PC-9 (cell line): ENCODE results near the gene IL22. TPM values are rescaled to one million over a fixed set of nuclear protein-coding genes. Genes with fewer than 3 reads are reported as not detected.

Experiments
- BruUV-seq: library from RNA; stranded (reverse); fragments of 400-500 nt; replicated peaks from 2 replicates; lab custom pipeline; 2021; lab: Mats Ljungman, UMichigan
- CTCF ChIA-PET: fragments of 300-600 bp; sonication (Branson Sonifier 250); formaldehyde crosslinking; loops from one replicate; lab custom pipeline; 2022; ENCODE audit warnings: antibody characterized with exemption; lab: Charles Lee
- POLR2A ChIA-PET: fragments of 300-600 bp; sonication (Branson Sonifier 250); formaldehyde crosslinking; loops from one replicate; lab custom pipeline; 2022; ENCODE audit warnings: antibody characterized with exemption; ENCODE audit not compliant: unreplicated experiment; lab: Charles Lee
- DNase-seq, 2 experiments: peaks; one replicate each; pipeline versions ENCODE4 v3.0.0 to v3.0.0-alpha.2; 2015 to 2022; ENCODE audit warnings: mixed read lengths in 1 of 2
- H2AFZ ChIP-seq: fragments of 200-600 bp; sonication (generic); 2 replicates; pipeline ENCODE4 v1.8.1; 2017; ENCODE audit warnings: antibody characterized with exemption
- H3F3A ChIP-seq: fragments of 200-600 bp; sonication (generic); 2 replicates; pipeline ENCODE4 v1.8.1; 2017; ENCODE audit warnings: antibody characterized with exemption, mild to moderate bottlenecking, low read depth; ENCODE audit not compliant: insufficient read depth
- H3K27ac ChIP-seq: fragments of 200-600 bp; sonication (generic); 2 replicates; pipeline ENCODE4 v1.6.1; 2016; ENCODE audit warnings: mixed run types
- H3K27me3 ChIP-seq: fragments of 200-600 bp; sonication (generic); 2 replicates; pipeline ENCODE4 v1.6.1; 2016; ENCODE audit warnings: low read depth, mixed run types; ENCODE audit not compliant: insufficient read depth
- H3K36me3 ChIP-seq: fragments of 200-600 bp; sonication (generic); 2 replicates; pipeline ENCODE4 v1.6.1; 2016; ENCODE audit warnings: low read depth, mixed run types
- H3K4me1 ChIP-seq: fragments of 200-600 bp; sonication (generic); replicated peaks from 2 replicates; pipeline ENCODE4 v1.6.1; 2016; ENCODE audit warnings: mixed run types; ENCODE audit not compliant: insufficient read depth
- H3K4me2 ChIP-seq: fragments of 200-600 bp; sonication (generic); 2 replicates; pipeline ENCODE4 v1.6.1; 2017; ENCODE audit warnings: mixed run types
- H3K4me3 ChIP-seq: fragments of 200-600 bp; sonication (generic); 2 replicates; pipeline ENCODE4 v1.6.1; 2016; ENCODE audit warnings: mixed run types
- H3K79me2 ChIP-seq: fragments of 200-600 bp; sonication (generic); 2 replicates; pipeline ENCODE4 v1.6.1; 2017; ENCODE audit warnings: low read depth, mixed run types
- H3K9me2 ChIP-seq: fragments of 200-600 bp; sonication (generic); 2 replicates; pipeline ENCODE4 v1.8.1; 2017; ENCODE audit warnings: mild to moderate bottlenecking; ENCODE audit not compliant: insufficient read depth
- H3K9me3 ChIP-seq: fragments of 200-600 bp; sonication (generic); 2 replicates; pipeline ENCODE4 v1.8.1; 2016; ENCODE audit warnings: low read depth; ENCODE audit not compliant: insufficient read depth
- H4K20me1 ChIP-seq: fragments of 200-600 bp; sonication (generic); 2 replicates; pipeline ENCODE4 v1.8.1; 2017; ENCODE audit not compliant: insufficient read depth
- EZH2 ChIP-seq: fragments of 200-600 bp; sonication (generic); IDR thresholded peaks from 2 replicates; pipeline ENCODE4 v1.8.0; 2017; ENCODE audit warnings: antibody characterized with exemption, low read depth
- intact Hi-C: fragments of 100-400 bp; cut with micrococcal nuclease; formaldehyde crosslinking; loops from one replicate; pipeline ENCODE4 v1.10.0; 2022; ENCODE audit not compliant: unreplicated experiment
- total RNA-seq: library from RNA; stranded (reverse); gene quantifications from 2 replicates; pipeline ENCODE4 v1.2.3, GENCODE V29; 2021
- TF ChIP-seq, protein P1 (sequence below): fragments of 200-600 bp; sonication (generic); conservative IDR thresholded peaks from 2 replicates; pipeline ENCODE4 v1.6.1; 2017; ENCODE audit warnings: mixed run types, antibody characterized with exemption, mild to moderate bottlenecking, moderate library complexity

Gene IL22
- total RNA-seq, 1 experiment from 2014 or later = not detected

DNA sequence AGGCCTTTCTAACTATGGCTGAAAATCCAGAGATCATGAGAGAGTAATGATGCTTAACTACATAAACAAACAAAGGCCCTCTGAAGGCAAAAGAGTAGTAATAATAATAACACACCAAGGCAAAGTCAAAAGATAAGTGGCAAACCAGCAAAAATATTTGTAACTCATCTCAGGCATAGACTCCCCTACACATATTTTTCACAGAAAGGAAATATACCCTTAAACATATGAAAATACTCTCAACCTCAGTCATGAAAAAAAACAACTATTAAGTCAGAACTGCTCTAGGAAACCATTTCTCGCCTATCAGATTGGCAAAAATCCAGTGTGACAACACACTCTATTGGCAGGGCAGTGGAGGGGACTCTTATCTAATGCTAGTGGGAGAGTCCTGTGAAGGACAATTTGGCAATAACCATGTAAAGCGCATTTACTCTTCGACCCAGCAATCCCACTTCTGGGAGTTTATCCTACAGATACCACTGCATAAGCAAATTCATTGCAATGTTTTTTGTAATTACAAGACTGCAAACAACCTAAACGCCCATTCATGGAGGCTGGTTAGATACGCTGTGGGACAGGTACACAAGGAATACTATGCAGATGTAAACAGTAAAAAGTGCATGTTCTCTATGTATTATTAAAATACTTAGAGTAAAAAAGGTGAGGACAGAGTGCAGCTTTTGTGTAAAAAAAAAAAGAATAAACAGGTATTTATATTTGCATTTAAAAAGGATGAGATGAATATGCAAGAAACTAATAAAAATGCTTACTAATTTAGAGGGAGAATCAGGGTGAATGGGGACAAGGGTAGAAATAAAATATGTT is 26.0 kb upstream of the IL22 start:
- no peak for DNase-seq
- Histone ChIP-seq H3K27ac (no peak overlapping the region), H4K20me1 (no peaks in the 10 kb centered on the region), H3K36me3 (no peaks in the 10 kb centered on the region), H3K27me3 (no peaks in the 10 kb centered on the region), H2AFZ (no peak overlapping the region), H3K9me2 (no peaks in the 10 kb centered on the region), H3F3A (peaks cover 7% of the 10 kb centered on the region; the same call in 1 of the 2 replicates), H3K4me3 (no peak overlapping the region), H3K4me1 (peaks cover 19% of the 10 kb centered on the region), H3K79me2 (no peaks in the 10 kb centered on the region), H3K9me3 (no peaks in the 10 kb centered on the region), H3K4me2 (no peak overlapping the region)
- ChIA-PET CTCF (no interaction called here), POLR2A (no interaction called here)
- no peak for TF ChIP-seq EZH2
- TF ChIP-seq, protein P1, sequence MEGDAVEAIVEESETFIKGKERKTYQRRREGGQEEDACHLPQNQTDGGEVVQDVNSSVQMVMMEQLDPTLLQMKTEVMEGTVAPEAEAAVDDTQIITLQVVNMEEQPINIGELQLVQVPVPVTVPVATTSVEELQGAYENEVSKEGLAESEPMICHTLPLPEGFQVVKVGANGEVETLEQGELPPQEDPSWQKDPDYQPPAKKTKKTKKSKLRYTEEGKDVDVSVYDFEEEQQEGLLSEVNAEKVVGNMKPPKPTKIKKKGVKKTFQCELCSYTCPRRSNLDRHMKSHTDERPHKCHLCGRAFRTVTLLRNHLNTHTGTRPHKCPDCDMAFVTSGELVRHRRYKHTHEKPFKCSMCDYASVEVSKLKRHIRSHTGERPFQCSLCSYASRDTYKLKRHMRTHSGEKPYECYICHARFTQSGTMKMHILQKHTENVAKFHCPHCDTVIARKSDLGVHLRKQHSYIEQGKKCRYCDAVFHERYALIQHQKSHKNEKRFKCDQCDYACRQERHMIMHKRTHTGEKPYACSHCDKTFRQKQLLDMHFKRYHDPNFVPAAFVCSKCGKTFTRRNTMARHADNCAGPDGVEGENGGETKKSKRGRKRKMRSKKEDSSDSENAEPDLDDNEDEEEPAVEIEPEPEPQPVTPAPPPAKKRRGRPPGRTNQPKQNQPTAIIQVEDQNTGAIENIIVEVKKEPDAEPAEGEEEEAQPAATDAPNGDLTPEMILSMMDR = no peak
- intact Hi-C loops = no loop called here
- no TSS peak for BruUV-seq

DNA sequence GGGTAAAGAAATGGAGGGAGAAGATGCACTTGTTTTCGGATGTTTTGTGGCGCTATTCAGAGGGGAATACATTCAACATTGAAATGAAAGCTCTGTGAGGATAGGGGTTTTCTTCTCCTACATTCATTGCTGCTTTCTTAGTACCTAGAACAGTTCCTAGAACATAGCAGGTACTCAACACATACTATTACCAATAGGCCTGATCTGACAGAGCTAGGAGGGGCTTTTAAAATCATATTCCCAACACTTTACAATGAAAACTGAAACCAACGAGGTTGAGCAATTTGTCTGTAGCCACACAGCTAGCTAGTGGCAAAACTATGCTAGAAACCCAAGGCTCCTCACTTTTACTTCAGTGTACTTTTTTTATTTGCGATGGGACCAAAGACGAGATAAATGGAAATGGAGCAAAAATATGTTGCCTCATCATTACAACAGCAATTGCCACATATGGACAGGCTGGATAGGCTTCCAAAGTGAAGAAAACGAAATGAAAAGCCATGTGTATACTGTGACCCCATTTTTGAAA is 23.1 kb upstream of the IL22 start:
- intact Hi-C loops = no loop called here
- H3K9me3 ChIP-seq = no peaks in the 10 kb centered on the region
- no peaks in the 10 kb centered on the region for H4K20me1 ChIP-seq
- no peaks in the 10 kb centered on the region for H3K79me2 ChIP-seq
- H3K36me3 ChIP-seq = no peaks in the 10 kb centered on the region
- DNase-seq = no peak
- no peak overlapping the region for H2AFZ ChIP-seq
- H3F3A ChIP-seq = peaks cover 7% of the 10 kb centered on the region; the same call in 1 of the 2 replicates
- ChIA-PET CTCF (no interaction called here), POLR2A (no interaction called here)
- H3K4me1 ChIP-seq = peaks cover 19% of the 10 kb centered on the region
- no peak overlapping the region for H3K4me3 ChIP-seq
- H3K4me2 ChIP-seq = 0 out of 2 replicates have a peak overlapping the region, but pooled peaks have one; percentile 71
- TF ChIP-seq EZH2 = no peak
- TF ChIP-seq, protein P1 = no peak
- no TSS peak for BruUV-seq
- H3K9me2 ChIP-seq = no peaks in the 10 kb centered on the region; the same call in 1 of the 2 replicates
- no peaks in the 10 kb centered on the region for H3K27me3 ChIP-seq
- no peak overlapping the region for H3K27ac ChIP-seq

DNA sequence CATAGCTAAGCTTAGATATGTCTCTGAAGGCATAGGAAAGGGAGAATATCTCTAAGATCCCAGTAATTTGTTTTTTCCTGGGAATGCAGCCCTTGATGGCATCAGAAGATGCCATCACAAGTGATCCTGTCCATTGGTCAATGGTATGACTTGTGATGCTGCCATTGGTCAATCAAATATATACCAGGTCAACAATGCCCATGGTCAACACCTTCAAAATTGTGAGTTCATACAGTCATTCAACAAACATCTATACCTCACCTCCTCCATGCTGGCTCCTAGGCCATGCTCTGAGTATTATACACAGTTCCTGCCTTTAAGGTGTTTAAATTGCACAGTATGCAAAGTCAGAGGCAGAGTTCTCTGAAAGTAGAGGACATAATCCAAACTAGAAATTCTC is 19.3 kb upstream of the IL22 start:
- H3K79me2 ChIP-seq = no peaks in the 10 kb centered on the region
- no peaks in the 10 kb centered on the region; the same call in 1 of the 2 replicates for H3K9me2 ChIP-seq
- peaks cover 2% of the 10 kb centered on the region; the same call in 1 of the 2 replicates for H3F3A ChIP-seq
- no peaks in the 10 kb centered on the region for H3K36me3 ChIP-seq
- TF ChIP-seq EZH2 = no peak
- TF ChIP-seq, protein P1 = no peak
- H3K27ac ChIP-seq = no peak overlapping the region
- no TSS peak for BruUV-seq
- DNase-seq = no peak
- no peak overlapping the region for H2AFZ ChIP-seq
- H3K4me1 ChIP-seq = peaks cover 13% of the 10 kb centered on the region
- no peaks in the 10 kb centered on the region for H3K27me3 ChIP-seq
- no peaks in the 10 kb centered on the region for H3K9me3 ChIP-seq
- no peak overlapping the region for H3K4me2 ChIP-seq
- H4K20me1 ChIP-seq = no peaks in the 10 kb centered on the region
- H3K4me3 ChIP-seq = no peak overlapping the region
- POLR2A ChIA-PET = no interaction called here
- CTCF ChIA-PET = no interaction called here
- intact Hi-C loops = no loop called here
